GM12892 (cell line): ENCODE measurements around the gene MRAP.

ENCODE experiments used
- POLR2AphosphoS5 ChIP-seq: IDR thresholded peaks from 2 replicates; pipeline ENCODE4 v1.6.1; 2011; ENCODE audit warnings: low read depth, low read length, control low read depth
- TAF1 ChIP-seq: IDR thresholded peaks from 2 replicates; pipeline ENCODE4 v1.6.1; 2011; ENCODE audit warnings: low read depth, mild to moderate bottlenecking, control low read depth, low read length, borderline replicate concordance

DNA sequence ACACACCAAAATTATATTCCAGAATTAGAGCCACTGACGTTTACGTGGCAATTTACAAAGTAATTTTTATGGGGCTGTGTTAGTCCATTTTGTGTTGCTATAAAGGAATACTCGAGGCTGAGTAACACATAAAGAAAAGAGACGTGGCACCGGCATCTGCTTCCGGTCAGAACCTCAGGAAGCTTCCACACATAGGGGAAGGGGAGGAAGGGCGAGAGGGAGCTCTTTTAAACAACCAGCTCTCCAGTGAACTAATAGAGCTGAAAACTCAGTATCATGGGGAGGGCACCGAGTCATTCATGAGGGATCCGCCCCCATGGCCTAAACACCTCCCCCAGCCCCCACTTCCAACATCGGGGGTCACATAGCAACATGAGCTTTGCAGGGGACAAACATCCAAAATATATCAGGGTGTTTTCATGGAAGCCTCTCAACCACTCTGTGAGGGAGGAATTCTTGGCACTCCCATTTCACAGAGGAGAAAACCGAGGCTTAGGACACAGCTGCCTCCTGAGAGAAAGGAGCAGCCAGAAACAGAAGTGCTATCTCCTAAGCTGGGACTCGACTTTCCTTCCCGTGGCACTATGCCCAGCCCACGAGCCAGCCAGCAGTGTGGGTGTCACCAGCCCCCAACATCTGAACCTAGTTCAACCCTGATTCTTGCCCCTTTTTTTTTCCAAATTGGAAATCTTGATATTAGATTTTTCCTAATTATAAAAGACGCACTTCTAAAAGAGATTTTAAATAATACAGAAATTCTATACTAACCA is 49.0 kb upstream of the MRAP start:
- TF ChIP-seq TAF1 (no peak), POLR2AphosphoS5 (no peak)
